Stromal cell of bone marrow (primary cell): ENCODE measurements around the gene NFYB.
"Not testable (repeated sequence)": the region's sequence is repeated elsewhere in the genome, so short reads cannot be mapped to it uniquely, and the experiment has no call there.

ENCODE experiments used
- DNase-seq: peaks from one replicate; pipeline ENCODE4 v3.0.0-alpha.2; 2012; ENCODE audit warnings: low read depth

The NFYB gene

GRCh38 chr12:104114834-104115586 lies 23.0 kb downstream of the NFYB start:
- not testable (repeated sequence) for DNase-seq

- no peak for DNase-seq
These were observed 28.4 kb downstream of the NFYB start for GRCh38 chr12:104109446-104110271.

- peak; percentile 67 for DNase-seq
These were observed 29.1 kb downstream of the NFYB start for GRCh38 chr12:104108755-104109445.

GRCh38 chr12:104106965-104107364 lies 31.0 kb downstream of the NFYB start:
- no peak for DNase-seq

GRCh38 chr12:104105461-104105860 lies 32.5 kb downstream of the NFYB start:
- DNase-seq: no peak

- DNase-seq: no peak
These were observed 40.1 kb downstream of the NFYB start for GRCh38 chr12:104097954-104098353.

GRCh38 chr12:104095289-104095688 lies 42.7 kb downstream of the NFYB start:
- no peak for DNase-seq

GRCh38 chr12:104094284-104094683 lies 43.7 kb downstream of the NFYB start:
- DNase-seq: no peak

- DNase-seq: no peak
These were observed 46.9 kb downstream of the NFYB start for GRCh38 chr12:104091136-104091535.

GRCh38 chr12:104090685-104091084 lies 47.3 kb downstream of the NFYB start:
- no peak for DNase-seq

GRCh38 chr12:104083769-104084475 lies 54.1 kb downstream of the NFYB start:
- DNase-seq: no peak

GRCh38 chr12:104080764-104081163 lies 57.2 kb downstream of the NFYB start:
- no peak for DNase-seq

GRCh38 chr12:104079024-104079423 lies 59.0 kb downstream of the NFYB start:
- DNase-seq: no peak

GRCh38 chr12:104073699-104074098 lies 64.3 kb downstream of the NFYB start:
- DNase-seq: no peak

- no peak for DNase-seq
These were observed 65.9 kb downstream of the NFYB start for GRCh38 chr12:104072099-104072498.
